DOHH2 (cell line): Measurements from ENCODE around the gene PDGFC.

ENCODE experiments used
- EZH2phosphoT487 ChIP-seq: fragments of 200-600 bp; sonication (generic); IDR thresholded peaks from 2 replicates; pipeline ENCODE4 v1.6.1; 2017; ENCODE audit warnings: borderline replicate concordance, mild to moderate bottlenecking, antibody characterized with exemption, low read length, moderate library complexity, mixed read lengths
- TF ChIP-seq, protein P1 (sequence below): fragments of 200-600 bp; sonication (generic); IDR thresholded peaks from one replicate; pipeline ENCODE4 v1.5.1; 2014; ENCODE audit warnings: antibody characterized with exemption, mild to moderate bottlenecking, low read depth, low read length; ENCODE audit not compliant: poor library complexity, severe bottlenecking

DNA sequence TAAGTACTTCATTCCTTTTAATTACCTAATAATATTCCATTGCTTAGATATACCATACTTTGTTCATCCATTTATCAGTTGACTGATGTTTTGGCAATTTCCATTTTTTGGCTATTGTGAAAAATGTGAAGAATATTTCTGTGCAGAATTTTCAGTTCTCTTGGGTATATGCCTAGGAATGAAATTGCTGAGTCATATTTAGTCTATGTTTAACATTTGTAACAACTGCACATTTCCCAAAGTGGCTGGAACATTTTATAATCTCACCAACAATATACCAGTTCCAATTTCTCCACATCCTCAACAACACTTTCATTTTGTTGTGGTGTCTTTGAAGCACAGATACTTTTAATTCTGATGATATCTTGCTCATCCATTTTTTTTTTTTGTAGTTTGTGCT is 215.5 kb downstream of the PDGFC start:
- TF ChIP-seq, protein P1, sequence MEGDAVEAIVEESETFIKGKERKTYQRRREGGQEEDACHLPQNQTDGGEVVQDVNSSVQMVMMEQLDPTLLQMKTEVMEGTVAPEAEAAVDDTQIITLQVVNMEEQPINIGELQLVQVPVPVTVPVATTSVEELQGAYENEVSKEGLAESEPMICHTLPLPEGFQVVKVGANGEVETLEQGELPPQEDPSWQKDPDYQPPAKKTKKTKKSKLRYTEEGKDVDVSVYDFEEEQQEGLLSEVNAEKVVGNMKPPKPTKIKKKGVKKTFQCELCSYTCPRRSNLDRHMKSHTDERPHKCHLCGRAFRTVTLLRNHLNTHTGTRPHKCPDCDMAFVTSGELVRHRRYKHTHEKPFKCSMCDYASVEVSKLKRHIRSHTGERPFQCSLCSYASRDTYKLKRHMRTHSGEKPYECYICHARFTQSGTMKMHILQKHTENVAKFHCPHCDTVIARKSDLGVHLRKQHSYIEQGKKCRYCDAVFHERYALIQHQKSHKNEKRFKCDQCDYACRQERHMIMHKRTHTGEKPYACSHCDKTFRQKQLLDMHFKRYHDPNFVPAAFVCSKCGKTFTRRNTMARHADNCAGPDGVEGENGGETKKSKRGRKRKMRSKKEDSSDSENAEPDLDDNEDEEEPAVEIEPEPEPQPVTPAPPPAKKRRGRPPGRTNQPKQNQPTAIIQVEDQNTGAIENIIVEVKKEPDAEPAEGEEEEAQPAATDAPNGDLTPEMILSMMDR: no peak
- no peak for TF ChIP-seq EZH2phosphoT487
